Suprapubic skin (tissue), 4 donors: Measurements from ENCODE around the gene C3orf80.

Source experiments
- CTCF ChIP-seq, 2 donors: fragments of 200-600 bp in 1 of 2; fragments of 450-650 bp in 1 of 2; sonication (generic) in 1 of 2; IDR thresholded peaks; one replicate each; pipeline ENCODE4 v1.5.1; 2016 to 2019; ENCODE audit warnings: antibody characterized with exemption in 2 of 2, mild to moderate bottlenecking in 1 of 2, moderate library complexity in 1 of 2
- EP300 ChIP-seq: sonication (generic); formaldehyde crosslinking; IDR thresholded peaks from one replicate; pipeline ENCODE4 v1.6.1; 2017; ENCODE audit warnings: antibody characterized with exemption
- POLR2A ChIP-seq, 2 donors: fragments of 450-650 bp; IDR thresholded peaks; one replicate each; pipeline ENCODE4 v1.6.1; 2017; ENCODE audit warnings: antibody characterized with exemption in 2 of 2, mild to moderate bottlenecking in 2 of 2, moderate library complexity in 2 of 2
- POLR2AphosphoS5 ChIP-seq, 3 donors: sonication (generic); formaldehyde crosslinking; IDR thresholded peaks; one replicate each; pipeline ENCODE4 v1.6.1; 2017; ENCODE audit warnings: antibody characterized with exemption in 3 of 3

DNA sequence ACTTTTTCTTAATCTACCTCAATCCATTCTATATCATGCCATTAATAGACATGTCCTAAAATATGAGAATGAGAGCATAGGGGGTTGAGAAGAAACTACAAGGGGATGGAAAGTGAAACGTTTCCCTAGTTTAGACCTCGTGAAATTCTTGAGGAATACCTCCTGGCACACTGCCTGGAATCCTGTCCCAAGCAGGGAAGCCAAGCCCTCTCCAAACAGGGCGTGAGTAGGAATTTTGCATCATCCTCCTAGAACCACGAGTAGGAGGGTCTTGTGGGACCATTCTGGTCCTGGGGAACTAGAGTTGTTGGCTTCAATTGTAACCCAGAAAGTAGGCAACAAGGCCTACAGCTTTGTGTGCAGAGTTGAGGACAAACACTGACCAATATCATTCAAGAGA, 19.6 kb upstream of the C3orf80 start:
- TF ChIP-seq CTCF (IDR thresholded peaks at IDR 0.05), result no peak
- no peak for TF ChIP-seq EP300
- no peak for TF ChIP-seq POLR2A (IDR thresholded peaks at IDR 0.05)
- TF ChIP-seq POLR2AphosphoS5 (IDR thresholded peaks at IDR 0.05), result no peak
